Parathyroid adenoma (tissue), 2 donors: Measurements from ENCODE around the gene MATCAP1.

ENCODE experiments used
- H2AFZ ChIP-seq: fragments of 300-600 bp; sonication (generic); one replicate; pipeline ENCODE4 v1.7.0; 2017; ENCODE audit warnings: antibody characterized with exemption, mild to moderate bottlenecking
- H3K27ac ChIP-seq: fragments of 300-600 bp; sonication (generic); one replicate; pipeline ENCODE4 v1.7.0; 2017
- H3K27me3 ChIP-seq: fragments of 300-600 bp; sonication (generic); one replicate; pipeline ENCODE4 v1.7.0; 2017; ENCODE audit warnings: low read length; ENCODE audit not compliant: control insufficient read depth, insufficient read depth
- H3K36me3 ChIP-seq: fragments of 300-600 bp; sonication (generic); one replicate; pipeline ENCODE4 v1.7.0; 2017; ENCODE audit warnings: low read length; ENCODE audit not compliant: control insufficient read depth, insufficient read depth
- H3K4me1 ChIP-seq: fragments of 300-600 bp; sonication (generic); one replicate; pipeline ENCODE4 v1.7.0; 2017; ENCODE audit warnings: control low read depth
- H3K4me2 ChIP-seq: fragments of 300-600 bp; sonication (generic); one replicate; pipeline ENCODE4 v1.7.0; 2017; ENCODE audit warnings: low read length
- H3K4me3 ChIP-seq: fragments of 300-600 bp; sonication (generic); one replicate; pipeline ENCODE4 v1.7.0; 2017; ENCODE audit warnings: low read depth, low read length
- H3K79me2 ChIP-seq: fragments of 300-600 bp; sonication (generic); one replicate; pipeline ENCODE4 v1.7.0; 2017; ENCODE audit warnings: control low read depth
- H3K9ac ChIP-seq: fragments of 300-600 bp; sonication (generic); one replicate; pipeline ENCODE4 v1.7.0; 2017; ENCODE audit warnings: mild to moderate bottlenecking
- H3K9me3 ChIP-seq: fragments of 300-600 bp; sonication (generic); one replicate; pipeline ENCODE4 v1.7.0; 2017; ENCODE audit warnings: low read length; ENCODE audit not compliant: control insufficient read depth
- TF ChIP-seq, protein P1 (sequence below): fragments of 300-600 bp; sonication (generic); IDR thresholded peaks from one replicate; pipeline ENCODE4 v1.7.0; 2017; ENCODE audit warnings: antibody characterized with exemption, mild to moderate bottlenecking
- donor health status: primary hyperparathyroidism.

Gene MATCAP1

DNA sequence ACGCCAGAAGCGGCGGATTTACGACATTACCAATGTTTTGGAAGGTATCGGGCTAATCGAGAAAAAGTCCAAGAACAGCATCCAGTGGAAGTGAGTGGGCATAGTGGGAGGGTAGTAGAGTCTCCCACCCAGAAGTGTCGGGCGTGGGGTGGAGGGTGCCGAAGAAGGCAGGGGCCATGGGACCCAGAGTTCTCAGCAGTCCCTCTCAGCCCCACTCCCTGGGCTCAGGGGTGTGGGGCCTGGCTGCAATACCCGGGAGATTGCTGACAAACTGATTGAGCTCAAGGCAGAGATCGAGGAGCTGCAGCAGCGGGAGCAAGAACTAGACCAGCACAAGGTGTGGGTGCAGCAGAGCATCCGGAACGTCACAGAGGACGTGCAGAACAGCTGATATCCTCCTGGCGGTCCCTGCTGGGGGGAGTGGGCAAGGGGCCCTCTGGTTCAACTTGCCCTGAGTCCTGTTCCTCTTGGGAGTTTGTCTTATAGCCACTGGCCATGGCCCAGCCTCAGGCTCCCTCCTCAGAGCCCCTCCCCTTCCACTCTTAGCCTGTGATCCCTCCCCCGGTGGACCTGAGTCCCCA, 9.1 kb upstream of the MATCAP1 start:
- H3K27ac ChIP-seq = no peak overlapping the region
- H3K79me2 ChIP-seq = peaks cover 10% of the 10 kb centered on the region

DNA sequence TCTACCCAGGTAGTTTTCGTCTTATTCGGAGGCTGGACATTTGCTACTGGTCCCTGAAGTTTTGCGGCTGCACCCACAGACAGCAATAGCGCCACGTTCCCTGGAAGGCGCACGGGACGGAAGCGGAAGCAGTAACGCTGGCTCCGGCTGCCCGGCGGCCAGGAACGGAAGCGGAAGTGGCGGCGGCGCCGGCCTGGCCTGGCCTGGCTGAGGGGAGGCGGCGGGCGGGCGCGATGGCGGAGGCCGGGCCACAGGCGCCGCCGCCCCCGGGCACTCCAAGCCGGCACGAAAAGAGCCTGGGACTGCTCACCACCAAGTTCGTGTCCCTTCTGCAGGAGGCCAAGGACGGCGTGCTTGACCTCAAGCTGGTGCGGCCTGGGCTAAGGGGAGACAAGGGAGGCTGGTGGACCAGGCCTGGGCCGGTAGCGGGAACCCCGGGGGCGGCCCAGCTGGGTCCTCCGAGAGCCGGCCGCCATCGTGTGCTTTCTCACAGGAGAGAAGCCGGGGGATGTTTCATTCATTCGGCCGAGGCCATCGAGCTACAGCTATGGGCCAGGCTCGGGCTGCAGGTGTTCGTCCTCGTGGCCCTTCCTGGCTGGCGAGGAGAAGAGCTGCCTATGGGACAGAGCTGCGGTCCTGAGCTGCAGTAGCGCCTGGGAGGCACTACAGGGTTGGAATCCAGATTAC, 8.4 kb upstream of the MATCAP1 start, which contains the start of gene E2F4:
E2F4 (plus strand) TSS at position 161 of the 687 bp plus-strand sequence; CDS start at position 234, 73 bp downstream.
- H3K27ac ChIP-seq = peak within 1 kb of the TSS; percentile 56
- peak within 1 kb of the TSS; percentile 86 for H3K4me3 ChIP-seq
- TF ChIP-seq, protein P1, sequence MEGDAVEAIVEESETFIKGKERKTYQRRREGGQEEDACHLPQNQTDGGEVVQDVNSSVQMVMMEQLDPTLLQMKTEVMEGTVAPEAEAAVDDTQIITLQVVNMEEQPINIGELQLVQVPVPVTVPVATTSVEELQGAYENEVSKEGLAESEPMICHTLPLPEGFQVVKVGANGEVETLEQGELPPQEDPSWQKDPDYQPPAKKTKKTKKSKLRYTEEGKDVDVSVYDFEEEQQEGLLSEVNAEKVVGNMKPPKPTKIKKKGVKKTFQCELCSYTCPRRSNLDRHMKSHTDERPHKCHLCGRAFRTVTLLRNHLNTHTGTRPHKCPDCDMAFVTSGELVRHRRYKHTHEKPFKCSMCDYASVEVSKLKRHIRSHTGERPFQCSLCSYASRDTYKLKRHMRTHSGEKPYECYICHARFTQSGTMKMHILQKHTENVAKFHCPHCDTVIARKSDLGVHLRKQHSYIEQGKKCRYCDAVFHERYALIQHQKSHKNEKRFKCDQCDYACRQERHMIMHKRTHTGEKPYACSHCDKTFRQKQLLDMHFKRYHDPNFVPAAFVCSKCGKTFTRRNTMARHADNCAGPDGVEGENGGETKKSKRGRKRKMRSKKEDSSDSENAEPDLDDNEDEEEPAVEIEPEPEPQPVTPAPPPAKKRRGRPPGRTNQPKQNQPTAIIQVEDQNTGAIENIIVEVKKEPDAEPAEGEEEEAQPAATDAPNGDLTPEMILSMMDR = peak; percentile 14
- peak within 1 kb of the TSS; percentile 95 for H3K4me2 ChIP-seq
- H3K27me3 ChIP-seq = no peaks in the 10 kb centered on the region
- H3K36me3 ChIP-seq = no peaks in the 10 kb centered on the region
- H3K9me3 ChIP-seq = no peaks in the 10 kb centered on the region
- H3K4me1 ChIP-seq = peaks cover 11% of the 10 kb centered on the region
- H3K79me2 ChIP-seq = peaks cover 10% of the 10 kb centered on the region
- peak within 1 kb of the TSS; percentile 86 for H3K9ac ChIP-seq
- peak within 1 kb of the TSS; percentile 71 for H2AFZ ChIP-seq

More for the DNA sequence above, 9.1 kb upstream of the MATCAP1 start:
- Histone ChIP-seq H3K9ac (no peak overlapping the region), H3K36me3 (no peaks in the 10 kb centered on the region), H3K27me3 (no peaks in the 10 kb centered on the region), H3K4me1 (peaks cover 11% of the 10 kb centered on the region), H2AFZ (no peak overlapping the region), H3K4me3 (peak overlapping the region; percentile 86), H3K9me3 (no peaks in the 10 kb centered on the region), H3K4me2 (peak overlapping the region; percentile 95)
- TF ChIP-seq, protein P1 = no peak

DNA sequence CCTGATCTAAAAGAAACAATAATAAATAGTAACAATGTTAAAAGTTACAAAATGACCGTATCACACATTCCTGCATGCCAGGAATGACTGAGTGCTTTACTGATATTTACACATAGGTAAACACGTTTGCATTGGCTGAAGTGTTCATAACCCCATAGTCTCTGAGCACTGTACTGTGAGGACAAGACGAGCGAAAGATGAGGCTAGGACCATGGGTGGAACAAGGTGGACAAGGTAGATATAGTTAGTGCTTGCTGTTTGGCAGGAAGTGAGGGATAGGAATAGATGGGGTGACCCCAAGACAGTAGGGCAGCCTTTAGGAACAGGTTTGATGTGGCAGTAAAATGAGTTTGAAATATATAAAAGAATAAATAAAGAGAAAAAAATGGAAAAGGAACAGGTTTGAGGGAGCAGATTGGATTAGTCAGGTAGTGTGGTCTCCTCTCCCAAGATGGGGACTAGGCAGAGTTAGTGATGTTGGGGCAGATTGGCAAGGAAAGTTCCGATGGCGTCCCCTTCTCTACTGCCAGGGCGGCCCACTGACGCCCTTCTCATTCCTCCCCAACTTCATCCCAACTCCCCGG, 7.7 kb upstream of the MATCAP1 start:
- Histone ChIP-seq H2AFZ (peak overlapping the region; percentile 1), H3K36me3 (no peaks in the 10 kb centered on the region), H3K4me1 (peaks cover 11% of the 10 kb centered on the region), H3K9me3 (no peaks in the 10 kb centered on the region), H3K9ac (no peak overlapping the region), H3K27ac (no peak overlapping the region), H3K4me3 (no peak overlapping the region), H3K27me3 (no peaks in the 10 kb centered on the region), H3K79me2 (peaks cover 10% of the 10 kb centered on the region), H3K4me2 (peak overlapping the region; percentile 28)
- TF ChIP-seq, protein P1 = no peak

DNA sequence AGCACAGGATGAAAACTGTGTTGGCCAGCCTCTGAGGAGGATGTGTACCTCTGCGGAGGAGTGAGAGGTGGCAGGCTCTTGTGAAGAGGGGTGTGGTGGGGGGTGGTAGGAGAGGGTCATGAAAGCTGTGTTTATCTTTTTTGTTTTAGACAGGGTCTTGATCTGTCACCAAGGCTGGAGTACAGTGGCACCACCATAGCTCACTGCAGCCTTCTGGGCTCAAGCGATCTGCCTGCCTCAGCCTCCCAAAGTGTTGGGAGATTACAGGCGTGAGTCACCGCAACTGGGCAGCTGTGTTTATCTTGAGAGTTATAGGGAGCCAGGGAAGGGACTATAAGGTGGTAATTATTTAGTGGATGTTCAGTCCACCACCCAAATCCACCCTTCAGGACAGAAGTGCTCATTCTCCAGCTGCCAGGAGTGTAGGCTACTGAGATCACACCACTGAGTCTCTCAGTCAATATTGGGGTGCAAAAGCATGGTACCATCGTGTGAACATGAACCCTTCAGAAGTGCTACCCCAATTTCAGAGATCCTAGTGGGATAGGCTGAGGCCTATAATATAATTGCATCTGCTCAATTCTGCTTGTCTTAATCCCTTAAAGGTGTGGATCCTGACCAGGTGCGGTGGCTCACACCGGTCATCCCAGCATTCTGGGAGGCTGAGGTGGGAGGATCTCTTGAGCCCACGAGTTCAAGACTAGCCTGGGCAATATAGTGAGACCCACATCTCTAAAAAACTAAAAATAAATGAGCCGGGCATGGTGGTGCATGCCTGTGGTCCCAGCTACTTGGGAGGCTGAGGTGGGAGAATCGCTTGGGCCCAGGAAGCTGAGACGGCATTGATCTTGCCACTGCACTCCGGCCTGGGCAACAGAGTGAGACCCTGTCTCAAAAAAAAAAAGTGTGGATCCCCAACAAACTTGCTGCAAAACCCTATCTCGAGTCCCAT, 7.0 kb upstream of the MATCAP1 start:
- Histone ChIP-seq H3K9ac (no peak overlapping the region), H3K79me2 (peaks cover 10% of the 10 kb centered on the region), H2AFZ (no peak overlapping the region), H3K27me3 (no peaks in the 10 kb centered on the region), H3K36me3 (no peaks in the 10 kb centered on the region), H3K27ac (no peak overlapping the region), H3K4me2 (no peak overlapping the region), H3K4me3 (no peak overlapping the region), H3K4me1 (peaks cover 13% of the 10 kb centered on the region), H3K9me3 (no peaks in the 10 kb centered on the region)
- TF ChIP-seq, protein P1 = no peak
